Muscle layer of colon (tissue), 2 donors: ENCODE data around the gene METRN.
A peak's percentile ranks its signal among the peaks of the same experiment; 100 is the strongest.

Experiments
- H3K27ac ChIP-seq: one replicate; pipeline ENCODE4 v1.7.0; 2013; ENCODE audit warnings: low read depth, mild to moderate bottlenecking, low read length, moderate library complexity
- H3K27me3 ChIP-seq, 2 donors: one replicate each; pipeline ENCODE4 v1.7.0; 2013; ENCODE audit warnings: low read length in 2 of 2, mild to moderate bottlenecking in 2 of 2; ENCODE audit not compliant: insufficient read depth in 2 of 2, control insufficient read depth in 1 of 2
- H3K36me3 ChIP-seq: one replicate; pipeline ENCODE4 v1.7.0; 2013; ENCODE audit warnings: mild to moderate bottlenecking, low read length; ENCODE audit not compliant: insufficient read depth
- H3K4me1 ChIP-seq: one replicate; pipeline ENCODE4 v1.7.0; 2013; ENCODE audit warnings: mild to moderate bottlenecking, low read length; ENCODE audit not compliant: insufficient read depth
- H3K4me3 ChIP-seq, 2 donors: one replicate each; pipeline ENCODE4 v1.7.0; 2013; ENCODE audit warnings: low read length in 2 of 2, low read depth in 1 of 2, mild to moderate bottlenecking in 1 of 2, moderate library complexity in 1 of 2
- H3K9ac ChIP-seq: one replicate; pipeline ENCODE4 v1.7.0; 2013; ENCODE audit warnings: low read length
- H3K9me3 ChIP-seq: one replicate; pipeline ENCODE4 v1.7.0; 2013; ENCODE audit warnings: mild to moderate bottlenecking, low read length
- donor health status: abdominal sarcoma.
- donor health status: Adenocarcinoma of cecum.

The METRN gene

GRCh38 chr16:714558-715476 is at the start of gene METRN:
Gene METRN (plus strand): TSS chr16:715118. CDS start chr16:715290, 172 bp downstream.
- Histone ChIP-seq H3K9me3 (no peaks in the 10 kb centered on the region), H3K4me3 (peak within 1 kb of the TSS; percentile 49 to 53), H3K27me3 (peaks cover 17 to 39% of the 10 kb centered on the region in 2 donors), H3K36me3 (no peaks in the 10 kb centered on the region), H3K4me1 (peaks cover 21% of the 10 kb centered on the region), H3K27ac (no peak within 1 kb of the TSS), H3K9ac (no peak within 1 kb of the TSS)

DNA sequence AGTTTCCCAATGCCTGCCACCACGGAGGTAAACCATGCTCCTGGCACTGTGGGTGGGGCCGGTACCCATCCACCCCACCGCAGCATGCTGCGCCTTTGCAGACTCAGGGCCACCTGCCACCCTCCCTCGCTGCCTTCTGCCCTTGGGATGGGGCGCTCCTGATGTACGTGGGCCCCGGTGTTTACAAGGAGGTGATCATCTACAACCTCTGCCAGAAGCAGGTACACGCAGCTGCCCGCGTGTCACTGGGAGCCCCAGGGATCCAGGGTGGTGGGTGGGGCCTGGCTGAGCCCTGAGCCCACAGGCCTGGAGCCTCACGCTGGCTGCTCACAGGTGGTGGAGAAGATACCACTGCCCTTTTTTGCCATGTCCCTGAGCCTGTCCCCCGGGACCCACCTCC is 48.3 kb upstream of the METRN start:
- Histone ChIP-seq H3K4me3 (no peak overlapping the region), H3K27ac (no peak overlapping the region), H3K9ac (no peak overlapping the region), H3K4me1 (peaks cover 17% of the 10 kb centered on the region), H3K9me3 (no peaks in the 10 kb centered on the region), H3K27me3 (no peaks in the 10 kb centered on the region), H3K36me3 (peaks cover 18% of the 10 kb centered on the region)

DNA sequence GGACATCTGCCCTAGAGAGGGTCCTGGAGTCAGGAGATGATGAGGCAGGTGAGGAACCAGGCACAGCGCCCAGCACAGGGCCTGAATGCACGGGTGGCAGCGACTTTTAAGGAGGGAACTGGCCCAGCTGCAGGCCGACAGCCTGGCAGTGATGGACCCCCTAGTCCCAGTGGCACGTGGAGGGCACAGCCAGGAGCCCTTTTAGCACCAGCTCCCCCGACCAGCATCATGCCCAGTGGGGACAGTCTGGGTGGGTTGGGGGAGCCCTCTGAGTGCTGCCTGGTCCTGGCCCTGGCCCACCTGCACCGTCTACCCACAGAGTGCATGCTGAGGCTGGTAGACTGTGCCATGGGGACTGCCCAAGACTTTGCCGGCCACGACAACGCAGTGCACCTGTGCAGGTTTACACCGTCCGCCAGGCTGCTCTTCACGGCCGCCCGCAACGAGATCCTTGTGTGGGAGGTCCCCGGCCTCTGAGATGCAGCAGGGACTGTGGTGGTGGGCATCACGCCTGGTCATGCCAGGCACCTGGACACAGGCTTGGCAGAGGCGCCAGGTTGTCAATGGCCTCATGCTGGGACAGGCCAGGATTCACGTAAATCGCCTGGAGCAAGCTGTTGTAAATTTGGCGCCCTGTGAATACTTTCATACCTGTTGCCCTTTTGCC is 47.7 kb upstream of the METRN start:
- Histone ChIP-seq H3K27ac (peak overlapping the region; percentile 39), H3K4me3 (no peak overlapping the region), H3K36me3 (peaks cover 23% of the 10 kb centered on the region), H3K27me3 (no peaks in the 10 kb centered on the region), H3K4me1 (peaks cover 17% of the 10 kb centered on the region), H3K9me3 (no peaks in the 10 kb centered on the region), H3K9ac (no peak overlapping the region)

DNA sequence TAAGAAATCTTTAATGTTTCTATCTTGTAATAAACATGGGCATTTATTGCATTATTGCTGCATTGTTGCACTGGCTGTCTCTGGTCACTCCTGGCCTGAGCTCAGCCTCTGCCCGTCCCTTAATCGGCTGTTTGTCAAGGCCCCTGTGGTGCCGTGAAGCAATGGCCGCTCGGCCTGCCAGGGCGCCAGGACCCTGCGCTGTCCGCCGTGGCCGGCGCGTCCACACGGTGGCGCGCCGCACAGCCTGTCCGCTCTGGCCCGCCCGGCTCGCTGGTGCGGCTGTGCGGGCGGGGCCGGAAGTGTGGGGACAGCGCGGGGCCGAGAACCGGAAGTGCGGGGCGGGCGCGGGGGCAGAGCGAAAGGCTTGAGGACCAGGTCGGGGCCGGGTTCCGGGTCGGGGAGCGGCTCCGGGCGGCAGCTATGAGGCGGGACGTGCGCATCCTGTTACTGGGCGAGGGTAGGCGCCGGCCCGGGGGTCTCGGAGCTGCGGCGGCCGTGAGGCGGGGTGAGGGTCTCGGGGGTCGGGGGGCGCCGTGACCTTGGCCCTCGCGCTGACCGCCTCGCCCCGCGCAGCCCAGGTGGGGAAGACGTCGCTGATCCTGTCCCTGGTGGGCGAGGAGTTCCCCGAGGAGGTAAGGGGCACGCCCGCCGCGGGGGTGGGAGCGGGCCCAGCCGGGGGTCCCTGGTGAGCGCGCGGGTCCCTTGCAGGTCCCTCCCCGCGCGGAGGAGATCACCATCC is 47.0 kb upstream of the METRN start, which contains the start of gene RHOT2:
Gene RHOT2, plus strand, starts transcription at position 353 of the 739 bp plus-strand sequence. Its CDS starts 68 bp downstream, at position 421.
- H3K36me3 ChIP-seq = peaks cover 30% of the 10 kb centered on the region
- H3K4me3 ChIP-seq = peak within 1 kb of the TSS; percentile 63 to 89
- H3K9ac ChIP-seq = peak within 1 kb of the TSS; percentile 57
- no peaks in the 10 kb centered on the region for H3K27me3 ChIP-seq
- peak within 1 kb of the TSS; percentile 85 for H3K27ac ChIP-seq
- peaks cover 17% of the 10 kb centered on the region for H3K4me1 ChIP-seq
- no peaks in the 10 kb centered on the region for H3K9me3 ChIP-seq

DNA sequence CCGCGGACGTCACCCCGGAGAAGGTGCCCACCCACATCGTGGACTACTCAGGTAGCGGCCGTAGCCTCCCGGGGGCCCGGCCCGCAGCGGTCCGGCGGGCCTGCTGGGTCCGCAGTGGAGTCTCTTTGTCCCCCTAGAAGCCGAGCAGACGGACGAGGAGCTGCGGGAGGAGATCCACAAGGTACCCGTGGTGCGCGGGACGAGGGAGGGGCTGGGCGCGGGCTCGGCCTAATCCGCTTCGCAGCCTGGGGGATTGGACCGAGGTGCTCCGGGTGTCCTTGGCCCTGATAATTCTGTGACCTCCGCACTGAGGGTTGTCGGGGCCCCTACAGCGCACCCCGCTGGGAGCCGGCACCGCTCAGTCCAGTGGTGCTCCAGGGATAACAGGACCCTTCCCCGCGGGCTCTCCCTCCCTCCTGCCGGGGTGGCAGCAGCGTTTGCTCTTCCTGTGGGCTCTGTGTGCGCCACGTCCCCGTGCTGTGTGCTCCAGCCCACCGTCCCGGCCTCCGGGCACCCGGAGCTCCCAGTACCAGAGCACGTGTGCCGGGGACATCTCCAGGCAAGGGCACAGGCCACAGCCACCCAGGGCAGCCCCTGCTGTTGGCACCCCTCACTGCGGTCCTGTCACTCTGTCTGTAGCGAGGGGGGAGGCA is 46.3 kb upstream of the METRN start:
- Histone ChIP-seq H3K36me3 (peaks cover 32% of the 10 kb centered on the region), H3K9ac (peak overlapping the region; percentile 57), H3K27me3 (no peaks in the 10 kb centered on the region), H3K4me1 (peaks cover 17% of the 10 kb centered on the region), H3K9me3 (no peaks in the 10 kb centered on the region), H3K4me3 (peak overlapping the region; percentile 63 to 89), H3K27ac (peak overlapping the region; percentile 85)

GRCh38 chr16:669666-670065 is 45.3 kb upstream of the METRN start:
- no peak overlapping the region for H3K4me3 ChIP-seq

DNA sequence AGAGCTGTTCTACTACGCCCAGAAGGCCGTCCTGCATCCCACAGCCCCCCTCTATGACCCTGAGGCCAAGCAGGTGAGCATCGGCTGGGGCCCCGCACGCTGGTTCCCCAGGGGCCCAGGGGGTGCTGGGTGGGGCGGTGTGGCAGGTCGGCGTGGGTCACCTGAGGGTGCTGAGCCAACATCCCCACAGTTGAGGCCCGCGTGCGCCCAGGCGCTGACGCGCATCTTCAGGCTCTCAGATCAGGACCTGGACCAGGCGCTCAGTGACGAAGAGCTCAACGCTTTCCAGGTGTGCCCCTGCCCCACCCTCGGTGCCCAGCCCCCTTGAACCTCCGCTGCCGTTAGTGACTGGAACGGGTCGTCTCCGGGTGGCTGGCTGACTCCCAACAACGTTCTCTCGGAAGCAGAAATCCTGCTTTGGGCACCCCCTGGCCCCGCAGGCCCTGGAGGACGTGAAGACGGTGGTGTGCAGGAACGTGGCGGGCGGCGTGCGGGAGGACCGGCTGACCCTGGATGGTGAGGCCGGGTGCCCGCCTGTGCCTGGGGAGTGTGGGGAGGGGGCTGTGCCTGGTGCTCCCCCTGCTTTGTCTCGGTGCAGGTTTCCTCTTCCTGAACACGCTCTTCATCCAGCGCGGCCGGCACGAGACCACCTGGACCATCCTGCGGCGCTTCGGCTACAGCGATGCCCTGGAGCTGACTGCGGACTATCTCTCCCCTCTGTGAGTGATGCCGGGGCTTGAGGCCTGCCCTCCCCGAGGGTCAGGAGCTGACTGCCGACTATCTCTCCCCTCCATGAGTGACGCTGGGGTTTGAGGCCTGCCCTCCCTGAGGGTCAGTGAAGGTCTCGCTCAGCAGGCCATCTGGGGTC is 44.2 kb upstream of the METRN start:
- Histone ChIP-seq H3K9me3 (no peaks in the 10 kb centered on the region), H3K36me3 (peaks cover 32% of the 10 kb centered on the region), H3K4me1 (peaks cover 25% of the 10 kb centered on the region), H3K4me3 (no peak overlapping the region), H3K9ac (no peak overlapping the region), H3K27ac (no peak overlapping the region), H3K27me3 (no peaks in the 10 kb centered on the region)

More at GRCh38 chr16:669666-670065, 45.3 kb upstream of the METRN start:
- Histone ChIP-seq H3K9me3 (no peaks in the 10 kb centered on the region), H3K27me3 (no peaks in the 10 kb centered on the region), H3K27ac (no peak overlapping the region), H3K36me3 (peaks cover 32% of the 10 kb centered on the region), H3K9ac (no peak overlapping the region), H3K4me1 (peaks cover 18% of the 10 kb centered on the region)

DNA sequence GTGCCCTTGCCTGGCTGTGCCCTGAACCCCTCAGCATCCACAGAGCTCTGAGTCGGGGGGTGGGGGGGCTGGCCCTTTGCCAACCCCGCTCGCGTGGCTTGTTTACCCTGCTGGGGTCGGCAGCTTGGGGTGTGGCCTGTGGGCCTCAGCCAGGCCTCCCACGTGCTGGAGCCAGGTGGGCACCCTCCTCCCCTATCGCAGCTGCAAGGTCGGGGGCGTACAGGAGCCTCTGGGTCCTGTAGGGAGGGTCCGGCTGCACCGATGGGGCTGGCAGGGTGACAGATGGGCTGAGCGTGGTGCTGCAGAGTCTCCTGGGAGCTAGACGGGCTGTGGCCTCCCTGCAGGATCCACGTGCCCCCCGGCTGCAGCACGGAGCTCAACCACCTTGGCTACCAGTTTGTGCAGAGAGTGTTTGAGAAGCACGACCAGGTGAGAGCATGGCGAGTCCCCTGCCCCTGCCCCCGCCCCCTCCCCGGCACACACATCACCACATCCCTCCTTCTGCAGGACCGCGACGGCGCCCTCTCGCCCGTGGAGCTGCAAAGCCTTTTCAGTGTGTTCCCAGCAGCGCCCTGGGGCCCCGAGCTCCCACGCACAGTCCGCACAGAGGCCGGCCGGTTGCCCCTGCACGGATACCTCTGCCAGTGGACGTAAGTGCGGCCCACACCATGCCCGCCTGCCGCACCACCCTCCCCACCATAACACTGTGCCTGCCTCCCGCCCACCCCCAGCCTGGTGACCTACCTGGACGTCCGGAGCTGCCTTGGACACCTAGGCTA is 43.4 kb upstream of the METRN start:
- Histone ChIP-seq H3K9me3 (no peaks in the 10 kb centered on the region), H3K27me3 (no peaks in the 10 kb centered on the region), H3K36me3 (peaks cover 32% of the 10 kb centered on the region), H3K27ac (no peak overlapping the region), H3K9ac (no peak overlapping the region), H3K4me1 (peaks cover 25% of the 10 kb centered on the region), H3K4me3 (no peak overlapping the region)

GRCh38 chr16:672371-672770 is 42.5 kb upstream of the METRN start:
- peaks cover 0 to 3% of the 10 kb centered on the region in 2 donors for H3K27me3 ChIP-seq
- H3K27ac ChIP-seq = no peak overlapping the region
- H3K9me3 ChIP-seq = no peaks in the 10 kb centered on the region
- no peak overlapping the region for H3K9ac ChIP-seq
- no peak overlapping the region for H3K4me3 ChIP-seq
- H3K4me1 ChIP-seq = peaks cover 23% of the 10 kb centered on the region
- H3K36me3 ChIP-seq = peaks cover 32% of the 10 kb centered on the region

GRCh38 chr16:672851-673250 is 42.1 kb upstream of the METRN start:
- Histone ChIP-seq H3K36me3 (peaks cover 32% of the 10 kb centered on the region), H3K9ac (no peak overlapping the region), H3K9me3 (no peaks in the 10 kb centered on the region), H3K27me3 (peaks cover 0 to 4% of the 10 kb centered on the region in 2 donors), H3K4me3 (no peak overlapping the region), H3K27ac (no peak overlapping the region), H3K4me1 (peaks cover 19% of the 10 kb centered on the region)
